OCI-LY1 (cell line): ENCODE results near the gene ZAP70.

Experiments used
- CTCF ChIP-seq: fragments of 200-600 bp; sonication (generic), shearing (Covaris generic); IDR thresholded peaks from 2 replicates; pipeline ENCODE4 v1.5.1; 2017; ENCODE audit warnings: mild to moderate bottlenecking, antibody characterized with exemption, low read length, moderate library complexity, mixed read lengths
- EZH2 ChIP-seq: fragments of 200-600 bp; sonication (generic), shearing (Covaris generic); IDR thresholded peaks from 2 replicates; pipeline ENCODE4 v1.8.0; 2017; ENCODE audit warnings: borderline replicate concordance, mixed run types, mild to moderate bottlenecking, antibody characterized with exemption, low read length, moderate library complexity, mixed read lengths

GRCh38 chr2:97720746-97721145, 7.4 kb downstream of the ZAP70 start:
- TF ChIP-seq CTCF: no peak
- no peak for TF ChIP-seq EZH2
